CD4-positive, alpha-beta T cell treated with Interleukin-1 beta for 1 hour (primary cell): ENCODE measurements around the gene BMP5.

Experiments used
- DNase-seq, 2 donors: peaks; one replicate each; pipeline ENCODE4 v3.0.0-alpha.2; 2020 to 2022

Gene BMP5

GRCh38 chr6:55705451-55706440, 169.6 kb downstream of the BMP5 start:
- no peak for DNase-seq

DNA sequence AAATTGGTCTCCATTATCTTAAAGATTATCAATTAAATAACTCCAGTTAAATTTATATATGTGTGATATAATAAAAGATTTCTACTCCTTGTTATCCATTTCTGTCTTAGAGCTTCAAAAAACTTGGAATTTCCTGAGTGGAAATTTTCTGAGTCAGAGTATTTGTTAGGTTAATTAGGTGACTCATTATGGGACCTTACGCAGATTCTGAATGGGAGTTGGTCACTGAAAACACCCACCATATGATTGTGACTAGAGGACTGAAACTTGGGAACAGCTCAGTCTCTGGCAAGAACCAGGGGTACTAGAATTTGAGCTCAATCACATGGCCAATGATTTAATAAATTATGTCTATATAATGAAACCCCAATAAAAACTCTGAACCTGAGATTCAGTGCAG, 171.0 kb downstream of the BMP5 start:
- DNase-seq, result no peak
